ENCODE data around the gene USP35.
"Not testable (repeated sequence)": the region's sequence is repeated elsewhere in the genome, so short reads cannot be mapped to it uniquely, and the experiment has no call there.

USP35 gene

GRCh38 chr11:78168539-78169477, 19.9 kb upstream of the USP35 start:
- no peak for DNase-seq (ENCODE audit: low read depth)

- no peak for DNase-seq (ENCODE audit: low read depth)
Measured at GRCh38 chr11:78170413-78170812, 18.3 kb upstream of the USP35 start.

GRCh38 chr11:78170874-78171549, 17.7 kb upstream of the USP35 start:
- no peak for DNase-seq (ENCODE audit: low read depth)

GRCh38 chr11:78171951-78172350, 16.8 kb upstream of the USP35 start:
- no peak for DNase-seq (ENCODE audit: low read depth)

GRCh38 chr11:78175862-78176261, 12.9 kb upstream of the USP35 start:
- DNase-seq (ENCODE audit: low read depth) = not testable (repeated sequence)

- no peak for DNase-seq (ENCODE audit: low read depth)
Measured at GRCh38 chr11:78176605-78177141, 12.0 kb upstream of the USP35 start.

GRCh38 chr11:78177216-78177615, 11.5 kb upstream of the USP35 start:
- no peak for DNase-seq (ENCODE audit: low read depth)

GRCh38 chr11:78179459-78180071, 9.2 kb upstream of the USP35 start:
- no peak for DNase-seq (ENCODE audit: low read depth)

GRCh38 chr11:78180751-78181150, 8.0 kb upstream of the USP35 start:
- no peak for DNase-seq (ENCODE audit: low read depth)

- no peak for DNase-seq (ENCODE audit: low read depth)
Measured at GRCh38 chr11:78181185-78181584, 7.5 kb upstream of the USP35 start.

GRCh38 chr11:78187366-78188285, 1.1 kb upstream of the USP35 start:
- DNase-seq (ENCODE audit: low read depth) = peak; percentile 69

- no peak for DNase-seq (ENCODE audit: low read depth)
Measured at GRCh38 chr11:78189174-78189724, 530 bp downstream of the USP35 start.

GRCh38 chr11:78189851-78190250, 1.1 kb downstream of the USP35 start:
- DNase-seq (ENCODE audit: low read depth) = no peak

- no peak for DNase-seq (ENCODE audit: low read depth)
Measured at GRCh38 chr11:78190374-78190773, 1.7 kb downstream of the USP35 start.

- no peak for DNase-seq (ENCODE audit: low read depth)
Measured at GRCh38 chr11:78190871-78191538, 2.3 kb downstream of the USP35 start.

- DNase-seq (ENCODE audit: low read depth) = no peak
Measured at GRCh38 chr11:78192223-78192719, 3.6 kb downstream of the USP35 start.

- DNase-seq (ENCODE audit: low read depth) = no peak
Measured at GRCh38 chr11:78192911-78193351, 4.2 kb downstream of the USP35 start.

- no peak for DNase-seq (ENCODE audit: low read depth)
Measured at GRCh38 chr11:78193806-78194205, 5.1 kb downstream of the USP35 start.

GRCh38 chr11:78194490-78194889, 5.8 kb downstream of the USP35 start:
- DNase-seq (ENCODE audit: low read depth) = no peak

GRCh38 chr11:78195917-78196560, 7.3 kb downstream of the USP35 start:
- no peak for DNase-seq (ENCODE audit: low read depth)
